HG02884 (cell line): ENCODE measurements around the gene LDLRAD2.
A peak's percentile ranks its signal among the peaks of the same experiment; 100 is the strongest.

Experiments used
- ATAC-seq: cut with Tn5 transposase; IDR thresholded peaks from one replicate; pipeline ENCODE4 v1.9.1; 2021; ENCODE audit warnings: mild to moderate bottlenecking, moderate library complexity; ENCODE audit not compliant: unreplicated experiment

The LDLRAD2 gene

DNA sequence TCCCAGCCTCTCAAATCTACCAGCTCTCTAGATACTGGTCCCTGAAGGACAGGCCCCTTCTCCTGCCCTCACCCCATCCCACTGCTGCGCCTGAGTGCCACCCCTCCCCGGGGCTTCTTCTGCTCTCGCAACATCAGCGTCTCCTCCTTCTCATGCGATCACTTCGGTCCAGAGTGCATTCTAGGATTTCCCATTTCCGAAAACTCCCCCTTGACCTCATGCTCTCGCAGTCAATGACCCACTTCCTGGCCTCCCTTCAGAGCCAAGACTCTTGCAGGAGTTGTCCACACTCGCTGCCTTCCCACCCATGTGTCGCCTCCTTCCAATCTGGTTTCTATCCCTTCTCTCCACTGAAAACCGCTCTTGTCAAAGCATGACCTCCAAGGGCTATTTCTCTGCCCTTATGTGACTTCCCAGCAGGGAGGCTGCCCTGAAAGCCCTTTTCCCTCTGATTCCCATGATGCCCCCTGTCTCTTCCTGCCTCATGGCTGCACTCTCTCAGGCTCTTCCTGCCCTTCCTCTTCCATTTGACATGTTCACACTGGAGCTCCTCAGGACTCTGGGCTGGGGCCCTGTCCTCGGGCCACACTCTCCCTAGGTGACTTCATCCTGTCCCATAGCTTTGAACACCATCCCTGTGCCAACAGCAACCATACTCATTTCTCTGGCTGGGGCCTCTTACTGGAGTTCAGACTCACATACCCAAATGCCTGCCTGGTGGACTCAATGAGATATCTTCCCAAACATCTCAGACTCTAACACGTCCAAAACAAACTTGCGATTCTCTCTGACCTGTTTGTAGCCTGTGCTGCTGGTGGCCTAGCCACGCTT lies 46.0 kb downstream of the LDLRAD2 start:
- ATAC-seq, result no peak

DNA sequence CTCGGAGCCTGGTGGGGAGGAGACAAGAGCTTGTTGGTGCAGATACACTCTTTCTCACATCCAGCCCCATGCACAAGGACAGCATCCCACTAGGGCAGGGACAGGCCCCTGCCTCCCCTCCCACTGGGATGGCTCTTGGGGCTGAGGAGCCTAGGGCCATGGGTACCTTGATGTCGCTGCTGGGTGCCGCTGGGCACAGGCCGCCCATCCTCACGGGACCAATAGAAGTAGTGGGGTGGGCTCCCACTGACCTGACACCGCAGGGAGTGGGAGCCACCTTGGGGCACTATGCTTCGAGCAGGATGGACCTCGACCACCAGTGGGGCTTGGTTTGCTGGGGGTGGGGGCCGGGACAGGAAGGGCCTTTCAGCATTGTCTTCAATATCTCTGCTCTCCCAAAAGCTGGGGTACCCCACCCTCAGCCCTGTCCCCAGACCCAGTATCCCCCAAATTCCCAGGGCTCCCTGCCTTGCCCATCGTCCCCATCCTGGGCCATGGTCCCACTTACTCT lies 47.7 kb downstream of the LDLRAD2 start:
- ATAC-seq, result no peak

DNA sequence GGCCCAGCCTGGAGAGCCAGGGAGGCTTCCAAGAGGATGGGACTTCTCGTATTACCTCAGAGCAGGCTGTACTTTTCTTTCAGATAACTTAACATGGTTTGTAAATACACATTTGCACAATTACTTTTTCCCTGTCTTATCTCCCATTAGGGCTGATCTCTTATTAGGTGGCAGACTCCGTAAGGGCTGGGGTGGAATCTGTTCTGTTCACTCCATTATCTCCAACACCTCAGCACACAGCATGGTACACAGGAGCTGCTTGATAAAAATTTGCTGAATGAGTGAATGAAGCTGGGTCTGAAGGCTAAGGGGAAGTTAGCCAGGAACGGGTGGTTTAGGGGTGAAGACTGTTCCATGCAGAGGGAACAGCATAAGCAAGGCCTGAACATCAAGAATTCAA lies 48.9 kb downstream of the LDLRAD2 start:
- no peak for ATAC-seq

DNA sequence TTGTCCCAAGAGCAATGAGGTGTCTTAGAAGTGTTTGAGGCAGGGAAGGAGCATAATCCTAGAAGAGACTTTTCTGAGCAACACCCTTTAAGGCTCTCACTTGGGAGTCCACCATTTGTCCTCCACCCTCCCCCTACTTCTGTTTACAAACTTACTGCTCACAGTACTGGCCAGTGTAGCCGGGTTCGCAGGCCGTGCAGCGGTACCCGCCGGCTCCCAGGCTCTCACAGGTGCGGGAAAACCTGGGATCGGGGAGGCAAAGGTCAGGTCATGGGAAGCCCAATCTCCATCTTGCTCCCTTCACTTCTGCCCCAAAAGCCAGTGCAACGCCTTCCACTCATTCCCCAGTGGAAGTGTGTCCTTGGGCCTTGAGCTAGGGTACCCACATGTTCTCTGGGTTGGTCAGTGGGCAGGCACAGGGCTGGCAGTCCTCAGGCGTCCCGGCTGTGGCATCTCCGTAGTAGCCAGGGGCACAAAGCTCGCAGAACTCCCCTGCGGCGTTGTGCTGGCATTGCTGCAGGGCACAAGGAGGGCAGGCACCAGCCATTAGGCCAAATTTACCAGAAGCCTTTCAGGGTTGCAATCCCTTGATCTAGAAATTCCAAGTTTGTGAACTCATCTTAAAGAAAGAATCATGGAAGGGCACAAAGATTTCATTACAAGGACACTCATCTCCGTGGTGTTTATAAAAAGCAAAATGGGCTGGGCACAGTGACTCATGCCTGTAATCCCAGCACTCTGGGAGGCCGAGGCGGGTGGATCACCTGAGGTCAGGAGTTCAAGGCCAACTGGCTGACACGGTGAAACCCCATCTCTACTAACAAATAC lies 49.8 kb downstream of the LDLRAD2 start:
- no peak for ATAC-seq

DNA sequence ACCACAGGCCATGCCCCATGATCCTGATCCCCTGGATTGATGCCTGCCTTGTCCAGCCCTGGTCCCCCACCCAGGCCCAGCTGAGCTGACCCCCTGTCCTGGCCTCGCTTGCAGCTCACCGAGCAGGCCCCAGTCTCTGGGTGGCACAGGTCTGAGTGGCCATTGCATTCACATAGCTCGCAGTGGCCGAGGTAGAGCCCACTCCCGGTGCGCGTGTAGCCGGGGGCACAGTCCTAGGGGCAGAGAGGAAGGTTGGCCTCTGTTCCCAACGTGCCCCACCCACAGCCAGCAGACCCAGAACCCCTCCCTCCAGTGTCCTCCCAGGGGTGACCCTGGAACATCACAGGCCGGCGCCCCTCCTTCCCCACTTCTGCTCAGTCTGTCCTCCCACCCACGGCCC lies 51.9 kb downstream of the LDLRAD2 start:
- no peak for ATAC-seq

DNA sequence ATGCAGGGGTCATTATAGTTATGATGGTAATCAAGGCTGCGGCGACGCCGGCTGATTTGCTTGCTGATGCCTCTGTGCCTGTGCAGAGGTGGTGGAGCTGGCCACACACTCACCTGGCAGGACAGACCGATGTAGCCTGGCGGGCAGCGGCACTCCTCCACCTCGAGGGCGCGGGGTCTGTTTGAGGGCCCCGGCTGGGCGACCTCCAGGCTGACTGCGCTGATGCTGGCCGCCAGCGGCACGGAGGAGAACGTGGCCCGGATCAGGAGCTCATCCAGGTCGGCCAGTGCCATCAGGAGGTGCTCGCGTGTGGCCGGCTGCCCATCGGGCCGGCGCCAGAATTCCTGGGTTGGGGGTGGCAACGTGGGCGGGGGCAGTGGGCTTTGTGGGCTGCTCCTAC lies 52.7 kb downstream of the LDLRAD2 start:
- ATAC-seq, result no peak

DNA sequence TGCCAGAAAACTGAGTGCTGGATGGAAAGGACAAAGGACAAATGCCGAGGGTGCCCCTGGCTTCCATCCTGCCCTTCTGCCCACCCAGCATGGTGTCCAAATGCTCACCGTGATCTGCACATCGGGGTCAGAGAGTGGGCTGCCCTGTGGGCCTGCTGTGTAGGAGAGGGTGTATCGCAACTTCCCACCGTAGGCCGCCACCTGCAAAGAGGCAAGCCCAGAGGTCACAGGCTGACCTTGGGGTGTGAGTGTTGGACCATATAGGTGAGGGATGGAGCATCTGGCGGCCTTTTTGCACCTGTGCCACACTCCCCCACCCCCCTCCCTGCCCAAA lies 53.5 kb downstream of the LDLRAD2 start:
- no peak for ATAC-seq

DNA sequence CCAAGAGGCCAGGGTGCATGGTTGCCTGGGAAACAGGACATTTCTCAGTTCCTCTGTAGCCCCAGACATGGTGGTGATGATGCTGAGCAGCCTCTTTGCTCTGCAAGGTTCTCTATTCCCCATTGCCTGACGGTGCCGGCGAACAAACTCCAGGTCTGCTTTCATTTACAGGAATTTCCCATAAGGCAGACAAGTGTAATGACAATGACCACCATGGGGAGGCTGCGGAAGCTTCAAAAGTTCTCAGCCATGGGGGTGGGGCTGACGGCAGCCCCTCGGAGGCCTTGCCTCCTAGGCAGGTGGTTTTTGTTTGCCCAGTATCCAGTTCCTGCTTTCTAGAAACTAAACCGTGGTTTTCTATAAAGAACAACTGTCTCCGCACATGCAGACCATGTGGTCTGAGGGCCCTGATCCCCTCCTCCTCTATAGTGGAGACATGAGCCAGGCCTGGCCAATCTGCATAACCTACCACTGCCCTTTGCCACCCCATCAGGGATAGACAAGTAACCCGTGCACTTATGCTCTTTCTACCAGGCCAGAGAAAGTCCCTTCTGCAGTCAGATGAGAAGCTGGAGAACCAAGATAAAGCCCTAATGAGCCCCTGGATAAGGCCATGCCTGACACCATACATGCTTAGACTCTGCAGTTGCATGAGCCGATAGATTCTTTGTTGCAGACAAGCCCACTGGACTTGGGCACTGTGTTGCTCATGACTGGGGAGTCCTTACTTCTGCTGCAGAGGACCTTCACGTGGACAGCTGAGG lies 54.1 kb downstream of the LDLRAD2 start:
- peak; percentile 69 for ATAC-seq

DNA sequence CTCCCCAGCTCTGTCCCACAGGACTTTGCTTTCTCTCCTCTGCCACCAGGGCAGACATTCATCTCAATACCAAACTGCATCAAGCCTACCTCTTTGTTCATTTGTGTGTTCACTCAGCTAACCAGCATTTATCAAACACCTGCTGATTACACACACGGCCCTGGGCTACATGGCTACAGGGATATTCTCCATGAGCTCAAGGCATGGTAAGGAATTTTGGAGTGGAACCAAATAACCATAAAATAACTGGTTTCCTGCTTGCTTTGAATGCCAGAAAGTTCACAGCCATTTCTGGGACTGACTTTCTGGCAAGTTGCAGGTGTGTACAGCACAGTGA lies 54.6 kb downstream of the LDLRAD2 start:
- no peak for ATAC-seq

DNA sequence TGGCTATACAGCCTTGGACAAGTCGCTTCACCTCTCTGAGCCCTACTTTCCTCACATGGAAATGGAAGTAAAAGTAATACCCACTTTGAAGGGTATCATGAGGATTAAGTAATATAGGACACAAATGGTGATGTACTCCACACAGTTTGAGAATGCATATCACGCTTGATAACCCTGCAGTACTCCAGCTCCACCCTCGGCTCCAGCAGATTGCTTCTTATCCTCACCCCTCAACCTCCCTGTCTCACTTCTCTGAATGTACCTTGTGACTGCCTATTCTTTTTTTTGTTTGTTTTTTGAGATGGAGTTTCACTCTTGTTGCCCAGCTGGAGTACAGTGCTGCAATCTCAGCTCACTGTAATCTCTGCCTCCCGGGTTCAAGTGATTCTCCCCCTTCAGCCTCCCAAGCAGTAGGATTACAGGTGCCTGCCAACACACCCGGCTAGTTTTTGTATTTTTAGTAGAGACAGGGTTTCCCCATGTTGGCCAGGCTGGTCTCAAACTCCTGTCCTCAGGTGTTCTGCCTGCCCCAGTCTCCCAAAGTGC lies 55.5 kb downstream of the LDLRAD2 start:
- no peak for ATAC-seq

DNA sequence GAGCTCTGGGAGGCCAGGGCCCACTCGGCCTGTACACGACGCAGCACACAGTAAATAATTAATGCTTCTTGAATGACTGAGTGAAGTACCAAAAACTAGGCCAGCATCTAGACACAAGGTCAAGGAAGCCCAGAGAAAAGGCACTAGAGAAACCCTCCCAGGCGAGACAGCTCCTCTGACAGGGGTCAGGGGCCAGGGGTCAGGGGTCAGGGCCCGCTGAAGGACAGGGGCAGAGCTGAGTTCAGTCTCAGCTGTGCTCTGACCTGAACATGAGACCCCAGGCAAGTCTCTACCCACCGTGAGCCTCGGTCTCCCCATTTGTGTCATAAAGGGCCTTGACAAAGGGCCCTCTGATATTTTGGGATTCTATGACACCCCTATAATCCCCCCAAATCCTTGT lies 56.4 kb downstream of the LDLRAD2 start:
- no peak for ATAC-seq

DNA sequence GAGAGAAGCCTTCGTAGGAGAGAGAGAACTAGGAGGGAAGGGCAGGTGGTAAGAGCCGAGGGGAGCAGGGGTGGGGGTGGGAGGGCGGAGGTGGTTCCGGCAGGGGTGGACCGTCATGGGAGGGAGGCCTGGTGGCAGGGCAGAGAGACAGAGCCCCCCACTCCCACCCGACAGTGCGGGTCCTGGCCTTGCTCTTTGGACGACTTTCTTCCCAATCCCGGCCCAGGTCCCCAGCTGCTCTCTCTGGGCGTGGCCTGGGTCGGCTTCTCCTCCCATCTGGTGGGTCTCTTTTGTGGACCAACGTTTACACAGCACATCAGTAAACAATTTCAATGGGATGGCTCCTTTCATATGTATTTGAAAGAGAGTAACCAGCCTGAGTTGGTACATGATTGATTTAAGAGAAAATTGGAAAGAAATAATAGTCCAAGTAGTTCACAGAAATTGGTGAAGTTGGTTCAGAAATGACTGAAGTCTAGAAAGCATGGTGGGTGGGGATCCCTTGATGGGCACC lies 56.9 kb downstream of the LDLRAD2 start:
- ATAC-seq, result no peak

DNA sequence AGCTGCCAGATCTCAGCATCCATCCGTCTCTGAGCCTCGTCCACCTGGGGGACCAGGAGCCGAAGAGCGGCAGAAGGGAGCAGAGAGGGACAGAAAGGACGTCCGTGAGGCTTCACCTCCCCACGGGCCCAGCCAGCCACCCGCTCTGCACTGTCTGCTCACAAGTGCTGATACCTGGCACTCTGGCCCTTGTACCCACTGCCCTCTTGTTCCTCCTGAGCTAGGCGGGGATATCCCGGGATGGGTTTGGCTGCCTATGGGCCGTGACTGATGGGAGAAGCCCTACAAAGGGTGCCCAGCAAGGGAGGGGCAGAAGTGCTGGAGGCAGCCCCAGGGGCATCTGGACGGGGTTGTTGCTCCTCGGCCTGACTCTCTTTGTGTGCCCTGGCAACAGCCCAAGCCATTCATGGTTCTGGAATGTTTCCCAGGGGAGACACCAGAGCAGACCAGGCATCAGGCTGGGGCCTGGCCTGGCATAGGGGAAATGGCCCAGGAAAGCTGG lies 57.6 kb downstream of the LDLRAD2 start:
- ATAC-seq, result no peak

DNA sequence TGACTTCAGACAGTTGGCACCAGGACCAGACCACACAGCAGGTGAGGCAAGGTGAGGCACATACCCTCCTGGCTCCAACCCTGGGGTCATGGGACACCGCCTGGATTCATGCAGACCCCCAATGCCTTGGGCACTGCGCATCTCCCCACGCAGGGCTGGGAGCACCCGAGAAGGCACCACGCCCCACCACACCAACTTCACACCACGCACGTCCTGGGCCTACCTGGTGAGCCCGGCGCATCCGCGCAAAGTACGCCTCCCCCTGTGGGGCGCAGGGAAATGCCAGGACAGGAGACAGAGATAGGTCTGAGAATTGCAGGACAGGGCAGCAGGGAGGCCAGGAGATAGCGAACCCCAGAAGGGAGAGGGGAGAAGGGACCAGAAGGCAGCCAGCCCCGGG lies 58.5 kb downstream of the LDLRAD2 start:
- no peak for ATAC-seq

DNA sequence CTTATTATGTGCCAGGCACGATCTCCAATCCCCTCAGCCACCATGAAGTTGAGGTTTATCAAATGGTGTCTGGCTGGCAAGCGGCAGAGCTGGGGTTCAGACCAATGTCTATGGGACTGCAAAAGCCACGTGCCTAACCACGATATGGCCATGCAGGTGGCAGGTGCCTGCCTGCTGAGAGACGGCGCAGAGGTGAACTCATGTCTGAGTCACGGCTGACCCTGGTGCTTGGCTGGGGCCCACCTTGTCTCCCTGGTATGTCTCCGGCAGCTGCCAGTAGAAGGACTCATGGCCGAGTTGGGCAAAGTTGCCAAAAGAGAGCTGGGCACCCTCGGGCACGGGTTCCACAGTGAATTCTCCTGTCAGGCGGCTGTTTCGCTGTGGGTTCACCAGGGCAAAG lies 59.9 kb downstream of the LDLRAD2 start:
- no peak for ATAC-seq

DNA sequence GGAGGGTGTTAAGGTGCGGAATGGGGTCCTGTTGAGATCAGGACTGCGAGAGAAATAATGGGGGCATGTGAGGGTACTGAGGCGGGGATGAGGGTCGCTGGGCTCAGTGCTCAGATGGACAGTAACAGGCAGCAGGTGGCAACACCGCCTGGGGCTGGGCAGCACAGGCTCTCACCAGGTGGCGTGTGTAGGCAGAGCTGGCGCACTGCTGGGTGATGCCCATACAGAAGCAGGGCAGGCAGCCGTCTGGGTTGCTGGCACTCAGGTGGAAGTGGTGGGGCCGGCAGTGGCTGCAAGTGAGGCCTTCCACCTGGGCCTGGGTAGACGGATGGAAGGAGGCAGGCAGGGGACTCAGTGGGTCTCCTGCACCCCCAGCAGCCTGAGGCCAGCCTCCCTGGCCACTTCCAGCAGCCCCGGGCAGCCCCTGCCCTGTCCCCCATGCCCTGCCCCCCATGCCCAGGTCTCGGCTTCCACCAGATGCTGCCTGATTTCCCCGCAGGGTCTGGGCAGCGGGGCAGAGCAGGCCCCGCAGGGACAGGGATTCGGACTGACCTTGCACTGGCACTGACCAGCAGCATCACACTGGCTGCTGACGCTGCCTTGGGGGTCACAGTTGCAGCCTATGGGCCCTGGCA lies 60.5 kb downstream of the LDLRAD2 start:
- ATAC-seq, result no peak

DNA sequence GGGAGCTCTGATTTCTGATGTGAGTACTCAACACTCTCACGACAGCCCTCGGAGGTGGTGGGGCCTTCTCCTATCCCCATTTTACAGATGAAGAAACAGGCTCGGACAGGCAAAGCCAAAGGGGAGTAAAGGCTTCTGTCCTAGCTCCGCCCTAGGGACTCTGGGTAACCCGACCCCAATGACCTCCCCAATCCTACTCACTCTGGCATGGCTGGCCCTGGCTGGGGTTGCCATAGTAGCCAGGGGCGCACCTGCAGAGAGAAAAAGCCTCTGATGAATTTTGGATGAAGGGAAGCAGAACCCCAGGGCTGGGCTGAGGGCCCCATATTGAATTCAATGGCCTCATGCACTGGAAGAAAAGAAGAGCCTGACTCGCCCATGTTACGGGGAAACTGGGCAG lies 61.1 kb downstream of the LDLRAD2 start:
- ATAC-seq, result no peak

DNA sequence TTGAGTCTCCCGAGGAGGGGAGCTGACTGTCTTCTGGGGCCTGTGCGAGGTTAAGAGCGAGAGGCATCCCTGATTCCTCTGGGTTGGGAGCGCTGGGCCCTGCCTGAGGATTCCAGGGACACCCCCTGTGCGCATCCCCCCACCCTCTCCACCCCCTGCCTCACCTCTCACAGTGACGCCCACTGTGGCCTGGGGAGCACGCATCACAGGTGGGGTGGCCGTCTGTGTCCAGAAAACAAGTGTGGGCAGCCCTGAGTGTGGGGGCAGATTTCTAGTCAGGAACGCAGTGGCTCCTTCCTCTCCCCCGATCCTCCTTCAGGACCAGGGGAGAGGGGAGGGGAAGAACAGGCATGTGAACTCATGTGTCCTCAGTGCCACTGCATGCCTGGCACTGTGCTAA lies 61.7 kb downstream of the LDLRAD2 start:
- ATAC-seq, result no peak

DNA sequence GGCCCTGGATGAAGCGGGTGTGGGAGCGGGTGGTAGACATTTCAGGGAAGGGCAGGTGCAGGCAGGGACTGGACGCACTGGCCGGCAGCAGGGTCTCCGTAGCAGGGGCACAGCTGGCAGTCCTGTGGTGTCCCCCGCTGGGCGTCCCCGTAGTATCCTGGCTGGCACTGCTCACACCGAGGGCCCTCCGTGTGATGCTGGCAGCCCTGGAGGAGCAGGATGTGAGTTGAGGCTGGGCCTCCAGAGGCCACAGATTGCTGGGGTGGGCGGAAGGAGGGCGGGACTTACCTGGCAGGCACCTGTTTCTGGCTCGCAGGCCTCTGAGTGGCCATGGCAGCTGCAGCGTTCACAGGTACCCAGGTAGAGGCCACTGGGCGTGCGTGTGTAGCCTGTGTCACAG lies 62.3 kb downstream of the LDLRAD2 start:
- no peak for ATAC-seq
